GM10266 (cell line): ENCODE data around the gene SEMA6A.

ENCODE experiments used
- DNase-seq: peaks from one replicate; pipeline ENCODE4 v3.0.0; 2012; ENCODE audit errors: extremely low spot score
- TF ChIP-seq, protein P1 (sequence below): IDR thresholded peaks from 2 replicates; pipeline ENCODE4 v1.5.1; 2012; ENCODE audit warnings: mild to moderate bottlenecking, low read depth; ENCODE audit not compliant: control insufficient read depth, insufficient read depth; ENCODE audit errors: missing control alignments

SEMA6A gene

GRCh38 chr5:116418016-116418415 lies 156.6 kb downstream of the SEMA6A start:
- TF ChIP-seq, protein P1, sequence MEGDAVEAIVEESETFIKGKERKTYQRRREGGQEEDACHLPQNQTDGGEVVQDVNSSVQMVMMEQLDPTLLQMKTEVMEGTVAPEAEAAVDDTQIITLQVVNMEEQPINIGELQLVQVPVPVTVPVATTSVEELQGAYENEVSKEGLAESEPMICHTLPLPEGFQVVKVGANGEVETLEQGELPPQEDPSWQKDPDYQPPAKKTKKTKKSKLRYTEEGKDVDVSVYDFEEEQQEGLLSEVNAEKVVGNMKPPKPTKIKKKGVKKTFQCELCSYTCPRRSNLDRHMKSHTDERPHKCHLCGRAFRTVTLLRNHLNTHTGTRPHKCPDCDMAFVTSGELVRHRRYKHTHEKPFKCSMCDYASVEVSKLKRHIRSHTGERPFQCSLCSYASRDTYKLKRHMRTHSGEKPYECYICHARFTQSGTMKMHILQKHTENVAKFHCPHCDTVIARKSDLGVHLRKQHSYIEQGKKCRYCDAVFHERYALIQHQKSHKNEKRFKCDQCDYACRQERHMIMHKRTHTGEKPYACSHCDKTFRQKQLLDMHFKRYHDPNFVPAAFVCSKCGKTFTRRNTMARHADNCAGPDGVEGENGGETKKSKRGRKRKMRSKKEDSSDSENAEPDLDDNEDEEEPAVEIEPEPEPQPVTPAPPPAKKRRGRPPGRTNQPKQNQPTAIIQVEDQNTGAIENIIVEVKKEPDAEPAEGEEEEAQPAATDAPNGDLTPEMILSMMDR, result no peak
- DNase-seq, result no peak

- DNase-seq, result no peak
- TF ChIP-seq, protein P1, result no peak
Measured at GRCh38 chr5:116415989-116416388, 158.6 kb downstream of the SEMA6A start.

DNA sequence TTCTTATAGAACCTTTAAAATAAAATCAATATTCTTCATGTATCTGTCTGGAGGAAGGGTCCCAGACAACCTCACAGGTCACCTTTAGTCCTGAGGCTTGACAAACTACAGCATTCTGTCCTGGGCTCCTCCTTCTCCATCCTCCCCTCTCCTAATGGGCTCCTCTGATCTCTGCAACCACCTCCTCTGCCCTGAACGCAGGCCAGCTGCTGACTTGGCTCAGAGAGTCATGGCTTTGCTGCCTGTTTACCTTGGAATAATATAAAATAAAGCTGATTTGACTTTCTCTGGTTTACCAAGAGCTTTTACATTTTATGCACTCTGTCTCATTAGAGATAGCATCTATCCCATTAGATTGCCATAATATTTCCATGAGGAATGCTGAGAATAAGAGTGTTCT lies 159.4 kb downstream of the SEMA6A start:
- TF ChIP-seq, protein P1, result no peak
- no peak for DNase-seq

GRCh38 chr5:116411101-116411571 lies 163.5 kb downstream of the SEMA6A start:
- DNase-seq, result no peak
- TF ChIP-seq, protein P1, result no peak

DNA sequence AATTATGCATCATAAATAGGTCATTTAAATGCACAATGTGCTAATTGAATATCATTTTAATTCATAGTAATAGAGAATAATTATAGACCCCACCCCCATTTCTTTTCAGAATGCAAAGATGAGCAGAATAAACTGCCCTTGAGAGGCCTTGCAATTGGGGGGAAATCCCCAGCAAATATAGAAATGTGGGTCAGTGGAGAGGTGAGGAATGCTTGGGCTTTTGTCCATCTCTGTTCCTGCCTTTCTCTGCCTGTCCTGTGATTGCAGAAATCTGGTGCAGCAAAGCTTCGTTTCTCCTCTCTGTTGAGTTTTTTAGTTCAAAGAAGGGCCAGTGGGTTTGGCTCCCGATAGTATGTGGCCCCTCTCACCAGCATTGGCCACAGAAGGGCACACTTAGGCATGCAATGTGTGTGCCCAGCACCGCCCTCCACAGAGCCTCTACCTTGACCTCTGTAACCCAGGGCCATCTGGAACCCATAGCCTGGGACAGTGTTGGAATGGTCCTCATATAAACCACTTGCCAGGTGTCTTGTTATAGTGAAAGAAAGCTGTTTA lies 164.2 kb downstream of the SEMA6A start:
- TF ChIP-seq, protein P1, result no peak
- no peak for DNase-seq

DNA sequence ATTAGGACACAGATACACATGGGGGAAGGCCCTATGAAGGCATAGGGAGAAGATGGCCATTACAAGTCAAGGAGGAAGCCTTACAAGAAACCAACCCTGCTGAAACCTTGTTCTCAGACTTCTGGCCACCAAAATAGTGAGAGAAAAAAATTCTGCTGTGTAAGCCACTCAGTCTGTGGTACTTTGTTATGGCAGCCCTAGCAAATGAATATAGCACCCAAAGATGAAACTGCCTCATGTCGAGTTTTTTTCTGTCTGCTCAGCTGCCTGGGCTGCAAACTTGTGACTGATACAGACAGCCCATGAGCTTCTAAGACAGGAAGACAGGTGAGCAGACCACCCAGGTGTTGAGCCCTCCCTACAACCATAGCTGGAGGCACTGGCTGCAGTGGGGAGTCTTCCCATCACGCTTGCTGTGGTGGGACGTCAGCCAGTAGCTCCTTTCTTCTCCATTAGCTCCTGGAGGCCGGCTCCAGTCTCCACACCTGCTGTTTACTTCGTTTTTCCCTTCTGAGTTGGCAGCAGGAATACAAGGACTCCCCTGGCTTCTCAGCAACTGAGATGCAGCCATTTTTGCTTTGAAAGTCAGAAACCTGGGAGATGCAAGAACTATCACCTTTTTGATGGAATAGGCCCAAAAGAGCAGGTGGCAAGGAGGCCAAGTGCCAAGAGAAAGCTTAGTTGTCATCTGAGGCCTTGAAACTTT lies 164.9 kb downstream of the SEMA6A start:
- TF ChIP-seq, protein P1, result no peak

More for the DNA sequence above, 164.9 kb downstream of the SEMA6A start:
- DNase-seq, result no peak
